ENCODE data around the gene TBCD.
"Not testable (repeated sequence)": the region's sequence is repeated elsewhere in the genome, so short reads cannot be mapped to it uniquely, and the experiment has no call there.

The TBCD gene

GRCh38 chr17:82950525-82951102, 198.7 kb downstream of the TBCD start:
- H3K27ac ChIP-seq: no peak overlapping the region
- no peak for TF ChIP-seq CTCF (conservative IDR thresholded peaks at IDR 0.05)
- no peak for TF ChIP-seq ZFX (IDR thresholded peaks at IDR 0.05)

- no peak overlapping the region for H3K27ac ChIP-seq
- TF ChIP-seq CTCF (conservative IDR thresholded peaks at IDR 0.05): no peak
- no peak for TF ChIP-seq ZFX (IDR thresholded peaks at IDR 0.05)
These were observed 200.2 kb downstream of the TBCD start for GRCh38 chr17:82952019-82952418.

- H3K27ac ChIP-seq: not testable (repeated sequence)
These were observed 203.2 kb downstream of the TBCD start for GRCh38 chr17:82955106-82955505.

- H3K27ac ChIP-seq: not testable (repeated sequence)
These were observed 203.8 kb downstream of the TBCD start for GRCh38 chr17:82955627-82956026.

- no peak overlapping the region for H3K27ac ChIP-seq
- TF ChIP-seq ZFX (IDR thresholded peaks at IDR 0.05) (no peak), CTCF (conservative IDR thresholded peaks at IDR 0.05) (no peak)
These were observed 204.4 kb downstream of the TBCD start for GRCh38 chr17:82956146-82956725.

- no peak for TF ChIP-seq ZFX (IDR thresholded peaks at IDR 0.05)
- no peak for TF ChIP-seq CTCF (conservative IDR thresholded peaks at IDR 0.05)
These were observed 205.0 kb downstream of the TBCD start for GRCh38 chr17:82956726-82957468.

GRCh38 chr17:82957469-82957795, 205.6 kb downstream of the TBCD start:
- H3K27ac ChIP-seq: no peak overlapping the region
- TF ChIP-seq ZFX (IDR thresholded peaks at IDR 0.05) (no peak), CTCF (conservative IDR thresholded peaks at IDR 0.05) (no peak)

More at GRCh38 chr17:82956726-82957468, 205.0 kb downstream of the TBCD start:
- H3K27ac ChIP-seq: no peak overlapping the region

GRCh38 chr17:82957961-82958561, 206.2 kb downstream of the TBCD start:
- no peak overlapping the region for H3K27ac ChIP-seq
- TF ChIP-seq ZFX (IDR thresholded peaks at IDR 0.05) (no peak), CTCF (conservative IDR thresholded peaks at IDR 0.05) (no peak)

Data from C4-2B (cell line).